ENCODE measurements around the gene ST8SIA3. TPM values are rescaled to one million over a fixed set of nuclear protein-coding genes. Genes with fewer than 3 reads are reported as not detected.
"Not testable (repeated sequence)": the region's sequence is repeated elsewhere in the genome, so short reads cannot be mapped to it uniquely, and the experiment has no call there.

ST8SIA3 gene
- total and polyA plus RNA-seq, 9 of the 15 experiments (the other 6 are each of a cell fraction or from before 2014, with no cell fraction given): not detected

DNA sequence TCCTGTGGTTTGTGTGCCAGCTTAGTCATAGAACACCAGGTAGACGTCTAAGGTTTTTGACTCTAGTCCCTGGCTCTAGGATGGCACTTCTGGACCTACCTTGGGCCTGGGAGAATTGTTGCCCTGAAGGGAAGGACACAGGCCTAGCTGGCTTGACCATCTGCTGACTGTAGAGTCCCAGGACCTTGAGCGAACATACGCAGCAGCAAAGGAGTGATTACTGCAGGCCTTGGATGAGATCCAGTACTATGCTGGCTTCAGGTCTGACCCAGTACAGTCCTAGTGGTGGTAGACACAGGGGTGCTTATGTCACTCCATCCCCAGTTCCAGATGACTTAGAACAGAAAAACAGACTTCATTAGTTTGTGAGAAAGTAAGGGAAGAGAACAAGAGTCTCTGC lies 37.7 kb downstream of the ST8SIA3 start:
- 0% methylated on average over 2 of the region's 3 CpGs for WGBS (ENCODE audit: insufficient coverage, low coverage, missing lambda C conversion rate)
- no peak for TF ChIP-seq TSC22D4 (tag; IDR thresholded peaks at IDR 0.05)
- TF ChIP-seq ZNF311 (CRISPR knock-in tag; IDR thresholded peaks at IDR 0.05): no peak
- TF ChIP-seq YBX1 (IDR thresholded peaks at IDR 0.05): no peak
- TF ChIP-seq CBX8 (IDR thresholded peaks at IDR 0.05; ENCODE audit: borderline replicate concordance, extremely low read depth, low read depth, low read length, poor library complexity, severe bottlenecking): no peak
- no peak for TF ChIP-seq BRF1 (IDR thresholded peaks at IDR 0.05; ENCODE audit: borderline replicate concordance, extremely low read depth, insufficient read length)
- in situ Hi-C loops (cut with MboI) (no loop called here), intact Hi-C loops (cut with micrococcal nuclease) (no loop called here)
- H3K27me3 ChIP-seq (ENCODE audit: control insufficient read depth in 2 of 2, insufficient read depth in 2 of 2, low read length in 2 of 2): no peaks in the 10 kb centered on the region
- no peak overlapping the region for H3K4me3 ChIP-seq
- H3K27ac ChIP-seq (ENCODE audit: extremely low read depth, low read depth, low read length): no peak overlapping the region
- H2AFZ ChIP-seq (ENCODE audit: low read depth, low read length): no peak overlapping the region
- DNase-seq (ENCODE audit: extremely low read depth in 1 of 4, low spot score in 3 of 4) (no peak), ATAC-seq (no peak), FAIRE-seq (no peak)
- no peaks in the 10 kb centered on the region for H3K4me1 ChIP-seq (replicated peaks in 1 of 2; ENCODE audit: control insufficient read depth in 2 of 2, insufficient read depth in 2 of 2, low read length in 2 of 2)
- BruUV-seq (replicated peaks): no TSS peak
- H4K20me1 ChIP-seq (replicated peaks; ENCODE audit: control insufficient read depth, insufficient read depth, low read length): no peaks in the 10 kb centered on the region
- POLR2A ChIA-PET: interaction anchor here (0.7 kb wide), 1 partner anchor 44 kb away, joined by 3 read pairs; no protein-coding TSS in a partner anchor
- H3K36me3 ChIP-seq (ENCODE audit: control insufficient read depth, insufficient read depth, low read length): no peaks in the 10 kb centered on the region
- H3K9me3 ChIP-seq (replicated peaks; ENCODE audit: control insufficient read depth, insufficient read depth, low read depth, low read length): no peaks in the 10 kb centered on the region
- H3K4me2 ChIP-seq (ENCODE audit: insufficient read depth, low read length): no peak overlapping the region
- H3K9me1 ChIP-seq (ENCODE audit: control insufficient read depth, insufficient read depth, low read length): no peaks in the 10 kb centered on the region
- no peak overlapping the region for H3K9ac ChIP-seq (ENCODE audit: insufficient read depth in 1 of 2, low read depth in 2 of 2, low read length in 2 of 2)
- no peaks in the 10 kb centered on the region for H3K79me2 ChIP-seq (ENCODE audit: control insufficient read depth, insufficient read depth, low read length)
- CTCF ChIA-PET (ENCODE audit: low intra/inter-chr PET ratio): no interaction called here

DNA sequence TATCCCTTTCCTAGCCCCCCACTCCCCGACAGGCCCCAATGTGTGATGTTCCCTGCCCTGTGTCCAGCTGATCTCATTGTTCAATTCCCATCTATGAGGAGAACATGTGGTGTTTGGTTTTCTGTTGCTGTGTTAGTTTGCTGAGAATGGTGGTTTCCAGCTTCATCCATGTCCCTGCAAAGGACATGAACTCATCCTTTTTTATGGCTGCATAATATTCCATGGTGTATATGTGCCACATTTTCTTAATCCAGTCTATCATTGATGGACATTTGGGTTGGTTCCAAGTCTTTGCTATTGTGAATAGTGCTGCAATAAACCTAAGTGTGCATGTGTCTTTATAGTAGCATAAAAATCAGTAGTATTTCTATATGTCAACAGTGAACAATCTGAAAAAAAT lies 42.4 kb downstream of the ST8SIA3 start:
- intact Hi-C loops (cut with micrococcal nuclease); H3K9me1 ChIP-seq (ENCODE audit: control insufficient read depth, insufficient read depth, low read length); POLR2A ChIA-PET; DNase-seq (ENCODE audit: extremely low read depth in 1 of 4, low spot score in 3 of 4); CTCF ChIA-PET (ENCODE audit: low intra/inter-chr PET ratio); H3K4me2 ChIP-seq (ENCODE audit: insufficient read depth, low read length); H3K9ac ChIP-seq (ENCODE audit: insufficient read depth in 1 of 2, low read depth in 2 of 2, low read length in 2 of 2); H3K9me3 ChIP-seq (replicated peaks; ENCODE audit: control insufficient read depth, insufficient read depth, low read depth, low read length); H3K4me1 ChIP-seq (replicated peaks in 1 of 2; ENCODE audit: control insufficient read depth in 2 of 2, insufficient read depth in 2 of 2, low read length in 2 of 2); H3K27me3 ChIP-seq (ENCODE audit: control insufficient read depth in 2 of 2, insufficient read depth in 2 of 2, low read length in 2 of 2); H2AFZ ChIP-seq (ENCODE audit: low read depth, low read length); BruUV-seq (replicated peaks); FAIRE-seq; H3K79me2 ChIP-seq (ENCODE audit: control insufficient read depth, insufficient read depth, low read length); H3K36me3 ChIP-seq (ENCODE audit: control insufficient read depth, insufficient read depth, low read length); H3K4me3 ChIP-seq; ATAC-seq; H3K27ac ChIP-seq (ENCODE audit: extremely low read depth, low read depth, low read length); in situ Hi-C loops (cut with MboI); H4K20me1 ChIP-seq (replicated peaks; ENCODE audit: control insufficient read depth, insufficient read depth, low read length): not testable (repeated sequence)
- WGBS (ENCODE audit: insufficient coverage, low coverage, missing lambda C conversion rate): 0% methylated on average over 1 of the region's 1 CpG

DNA sequence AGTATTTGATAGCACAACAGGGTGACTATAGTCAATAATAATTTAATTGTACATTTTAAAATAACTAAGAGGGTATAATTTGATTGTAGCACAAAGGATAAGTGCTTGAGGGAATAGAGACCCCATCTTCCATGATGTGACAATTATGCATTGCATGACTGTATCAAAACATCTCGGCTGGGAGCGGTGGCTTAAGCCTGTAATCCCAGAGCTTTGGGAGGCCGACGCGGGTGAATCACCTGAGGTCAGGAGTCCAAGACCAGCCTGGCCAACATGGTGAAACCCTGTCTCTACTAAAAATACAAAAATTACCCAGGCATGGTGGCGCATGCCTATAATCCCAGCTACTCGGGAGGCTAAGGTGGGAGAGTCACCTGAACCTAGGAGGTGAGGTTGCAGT lies 44.5 kb downstream of the ST8SIA3 start:
- intact Hi-C loops (cut with micrococcal nuclease); CTCF ChIA-PET (ENCODE audit: low intra/inter-chr PET ratio); BruUV-seq (replicated peaks); POLR2A ChIA-PET; H4K20me1 ChIP-seq (replicated peaks; ENCODE audit: control insufficient read depth, insufficient read depth, low read length); H3K9ac ChIP-seq (ENCODE audit: insufficient read depth in 1 of 2, low read depth in 2 of 2, low read length in 2 of 2); H3K4me3 ChIP-seq; H3K4me2 ChIP-seq (ENCODE audit: insufficient read depth, low read length); H3K27ac ChIP-seq (ENCODE audit: extremely low read depth, low read depth, low read length); H3K9me3 ChIP-seq (replicated peaks; ENCODE audit: control insufficient read depth, insufficient read depth, low read depth, low read length); ATAC-seq; FAIRE-seq; DNase-seq (ENCODE audit: extremely low read depth in 1 of 4, low spot score in 3 of 4); in situ Hi-C loops (cut with MboI); H2AFZ ChIP-seq (ENCODE audit: low read depth, low read length); H3K36me3 ChIP-seq (ENCODE audit: control insufficient read depth, insufficient read depth, low read length); H3K9me1 ChIP-seq (ENCODE audit: control insufficient read depth, insufficient read depth, low read length); H3K79me2 ChIP-seq (ENCODE audit: control insufficient read depth, insufficient read depth, low read length); H3K4me1 ChIP-seq (replicated peaks in 1 of 2; ENCODE audit: control insufficient read depth in 2 of 2, insufficient read depth in 2 of 2, low read length in 2 of 2); H3K27me3 ChIP-seq (ENCODE audit: control insufficient read depth in 2 of 2, insufficient read depth in 2 of 2, low read length in 2 of 2): not testable (repeated sequence)
- WGBS (ENCODE audit: insufficient coverage, low coverage, missing lambda C conversion rate): 16% methylated on average over 5 of the region's 7 CpGs

All from K562 (cell line).